ENCODE measurements around the gene ADARB1.

DNA sequence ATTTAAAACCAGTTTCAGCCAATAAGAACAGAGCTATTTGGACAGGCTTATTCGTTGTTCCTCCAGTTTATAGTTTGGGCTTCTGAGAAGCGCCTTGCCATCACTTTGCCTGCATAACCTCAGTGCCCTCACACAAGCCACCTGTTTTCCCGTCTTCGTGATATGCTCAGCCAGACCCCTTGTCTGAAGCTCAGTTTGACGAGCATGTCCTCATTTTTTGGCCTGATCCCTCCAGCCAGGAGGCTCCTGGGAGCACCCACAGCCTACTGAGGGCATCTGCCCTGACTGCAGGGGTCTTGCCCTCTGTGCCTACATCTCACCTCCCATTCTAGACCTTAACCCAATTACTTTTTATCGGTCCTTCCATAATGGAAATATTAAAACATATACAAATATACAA, 95.3 kb downstream of the ADARB1 start:
- TF ChIP-seq, protein P1, sequence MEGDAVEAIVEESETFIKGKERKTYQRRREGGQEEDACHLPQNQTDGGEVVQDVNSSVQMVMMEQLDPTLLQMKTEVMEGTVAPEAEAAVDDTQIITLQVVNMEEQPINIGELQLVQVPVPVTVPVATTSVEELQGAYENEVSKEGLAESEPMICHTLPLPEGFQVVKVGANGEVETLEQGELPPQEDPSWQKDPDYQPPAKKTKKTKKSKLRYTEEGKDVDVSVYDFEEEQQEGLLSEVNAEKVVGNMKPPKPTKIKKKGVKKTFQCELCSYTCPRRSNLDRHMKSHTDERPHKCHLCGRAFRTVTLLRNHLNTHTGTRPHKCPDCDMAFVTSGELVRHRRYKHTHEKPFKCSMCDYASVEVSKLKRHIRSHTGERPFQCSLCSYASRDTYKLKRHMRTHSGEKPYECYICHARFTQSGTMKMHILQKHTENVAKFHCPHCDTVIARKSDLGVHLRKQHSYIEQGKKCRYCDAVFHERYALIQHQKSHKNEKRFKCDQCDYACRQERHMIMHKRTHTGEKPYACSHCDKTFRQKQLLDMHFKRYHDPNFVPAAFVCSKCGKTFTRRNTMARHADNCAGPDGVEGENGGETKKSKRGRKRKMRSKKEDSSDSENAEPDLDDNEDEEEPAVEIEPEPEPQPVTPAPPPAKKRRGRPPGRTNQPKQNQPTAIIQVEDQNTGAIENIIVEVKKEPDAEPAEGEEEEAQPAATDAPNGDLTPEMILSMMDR (IDR thresholded peaks at IDR 0.05; ENCODE audit: low read depth, low read length), result no peak
- no peak for TF ChIP-seq POLR2A (IDR thresholded peaks at IDR 0.05; ENCODE audit: extremely low read depth, insufficient read length)
- TF ChIP-seq MYC (IDR thresholded peaks at IDR 0.05; ENCODE audit: low read depth, low read length), result no peak

All from NB4 (cell line).